ENCODE measurements around the gene IRF2.

- TF ChIP-seq CTCF (conservative IDR thresholded peaks at IDR 0.05) (no peak), ZFX (IDR thresholded peaks at IDR 0.05) (no peak)
Measured at GRCh38 chr4:184408021-184408683, 66.2 kb downstream of the IRF2 start.

Data from C4-2B (cell line).